ENCODE measurements around the gene INSYN1.
A peak's percentile ranks its signal among the peaks of the same experiment; 100 is the strongest.
"Not testable (repeated sequence)": the region's sequence is repeated elsewhere in the genome, so short reads cannot be mapped to it uniquely, and the experiment has no call there.

The INSYN1 gene

GRCh38 chr15:73711526-73711925, 41.6 kb downstream of the INSYN1 start:
- no peak for DNase-seq

- DNase-seq = no peak
Observed at GRCh38 chr15:73710321-73710720, 42.8 kb downstream of the INSYN1 start.

- DNase-seq = no peak
Observed at GRCh38 chr15:73709686-73710085, 43.5 kb downstream of the INSYN1 start.

- DNase-seq = no peak
Observed at GRCh38 chr15:73709241-73709640, 43.9 kb downstream of the INSYN1 start.

GRCh38 chr15:73708691-73709090, 44.5 kb downstream of the INSYN1 start:
- DNase-seq = no peak

- peak in 2 of 14 donors; percentile 20 to 49 for DNase-seq
Observed at GRCh38 chr15:73704869-73705645, 48.1 kb downstream of the INSYN1 start.

- not testable (repeated sequence) for DNase-seq
Observed at GRCh38 chr15:73704142-73704868, 48.8 kb downstream of the INSYN1 start.

GRCh38 chr15:73703601-73704000, 49.5 kb downstream of the INSYN1 start:
- DNase-seq = not testable (repeated sequence)

- DNase-seq = not testable (repeated sequence)
Observed at GRCh38 chr15:73702311-73703239, 50.6 kb downstream of the INSYN1 start.

GRCh38 chr15:73700041-73700842, 52.9 kb downstream of the INSYN1 start:
- peak in 12 of 14 donors; percentile 23 to 72 (median 48) for DNase-seq

GRCh38 chr15:73699249-73700040, 53.7 kb downstream of the INSYN1 start:
- no peak for DNase-seq

GRCh38 chr15:73697033-73697467, 56.1 kb downstream of the INSYN1 start:
- peak in 12 of 14 donors; percentile 10 to 79 (median 60) for DNase-seq

- no peak for DNase-seq
Observed at GRCh38 chr15:73696641-73697001, 56.5 kb downstream of the INSYN1 start.

GRCh38 chr15:73695773-73696640, 57.1 kb downstream of the INSYN1 start:
- DNase-seq = no peak

GRCh38 chr15:73694419-73694818, 58.7 kb downstream of the INSYN1 start:
- DNase-seq = no peak

- peak in 1 of 14 donors; percentile 11 for DNase-seq
Observed at GRCh38 chr15:73691396-73691795, 61.8 kb downstream of the INSYN1 start.

GRCh38 chr15:73688455-73688854, 64.7 kb downstream of the INSYN1 start:
- no peak for DNase-seq

GRCh38 chr15:73687351-73687750, 65.8 kb downstream of the INSYN1 start:
- DNase-seq = no peak

- peak in 1 of 14 donors; percentile 27 for DNase-seq
Observed at GRCh38 chr15:73686781-73687256, 66.3 kb downstream of the INSYN1 start.

- DNase-seq = no peak
Observed at GRCh38 chr15:73685981-73686380, 67.2 kb downstream of the INSYN1 start.
